ENCODE results near the gene PSMB10.

The PSMB10 gene

DNA sequence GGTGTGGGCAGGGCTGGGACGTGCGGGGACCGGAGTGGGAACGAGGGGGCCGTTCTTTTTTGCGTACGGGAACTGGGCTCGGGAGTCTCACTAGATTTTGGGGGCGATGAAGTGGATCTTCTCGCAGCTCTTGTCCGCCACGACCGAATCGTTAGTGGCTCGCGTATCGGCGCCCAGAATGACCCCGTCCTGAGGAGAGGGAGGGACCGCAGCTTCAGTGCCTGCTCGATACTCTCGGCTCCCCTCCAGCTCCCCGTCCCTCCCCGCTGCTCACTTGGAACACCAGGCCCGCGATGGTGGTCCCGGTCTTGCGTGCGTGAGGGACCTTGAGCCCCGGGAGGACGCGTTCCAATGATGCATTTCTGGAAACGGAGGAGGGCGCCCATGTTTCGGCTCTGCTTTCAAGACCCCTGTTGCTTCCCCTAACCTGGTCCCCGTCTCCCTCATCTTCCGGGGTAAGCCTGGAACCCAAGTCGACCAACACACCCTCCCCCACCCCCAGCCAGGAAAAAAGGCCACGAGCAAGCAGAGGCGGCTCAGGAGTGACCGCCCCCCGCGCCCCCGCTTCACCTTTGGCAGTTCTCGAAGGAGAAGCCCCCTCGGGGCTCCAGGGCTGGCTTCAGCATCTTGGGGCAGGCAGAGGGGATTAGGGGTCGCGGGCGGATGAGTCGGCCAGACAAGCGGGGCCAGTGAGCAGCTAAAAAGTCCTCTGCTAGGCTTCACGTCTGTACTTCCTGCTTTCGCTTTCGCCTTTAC lies at the start of gene PSMB10:
Gene PSMB10 (minus strand): TSS at position 727 of the 756 bp plus-strand sequence. CDS start 101 bp downstream, at position 626.
- TF ChIP-seq, protein P1, sequence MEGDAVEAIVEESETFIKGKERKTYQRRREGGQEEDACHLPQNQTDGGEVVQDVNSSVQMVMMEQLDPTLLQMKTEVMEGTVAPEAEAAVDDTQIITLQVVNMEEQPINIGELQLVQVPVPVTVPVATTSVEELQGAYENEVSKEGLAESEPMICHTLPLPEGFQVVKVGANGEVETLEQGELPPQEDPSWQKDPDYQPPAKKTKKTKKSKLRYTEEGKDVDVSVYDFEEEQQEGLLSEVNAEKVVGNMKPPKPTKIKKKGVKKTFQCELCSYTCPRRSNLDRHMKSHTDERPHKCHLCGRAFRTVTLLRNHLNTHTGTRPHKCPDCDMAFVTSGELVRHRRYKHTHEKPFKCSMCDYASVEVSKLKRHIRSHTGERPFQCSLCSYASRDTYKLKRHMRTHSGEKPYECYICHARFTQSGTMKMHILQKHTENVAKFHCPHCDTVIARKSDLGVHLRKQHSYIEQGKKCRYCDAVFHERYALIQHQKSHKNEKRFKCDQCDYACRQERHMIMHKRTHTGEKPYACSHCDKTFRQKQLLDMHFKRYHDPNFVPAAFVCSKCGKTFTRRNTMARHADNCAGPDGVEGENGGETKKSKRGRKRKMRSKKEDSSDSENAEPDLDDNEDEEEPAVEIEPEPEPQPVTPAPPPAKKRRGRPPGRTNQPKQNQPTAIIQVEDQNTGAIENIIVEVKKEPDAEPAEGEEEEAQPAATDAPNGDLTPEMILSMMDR (IDR thresholded peaks at IDR 0.05): no peak
- no peak for TF ChIP-seq ZFX (IDR thresholded peaks at IDR 0.05; ENCODE audit: borderline replicate concordance)
- H3K27ac ChIP-seq: peak within 1 kb of the TSS; percentile 81

DNA sequence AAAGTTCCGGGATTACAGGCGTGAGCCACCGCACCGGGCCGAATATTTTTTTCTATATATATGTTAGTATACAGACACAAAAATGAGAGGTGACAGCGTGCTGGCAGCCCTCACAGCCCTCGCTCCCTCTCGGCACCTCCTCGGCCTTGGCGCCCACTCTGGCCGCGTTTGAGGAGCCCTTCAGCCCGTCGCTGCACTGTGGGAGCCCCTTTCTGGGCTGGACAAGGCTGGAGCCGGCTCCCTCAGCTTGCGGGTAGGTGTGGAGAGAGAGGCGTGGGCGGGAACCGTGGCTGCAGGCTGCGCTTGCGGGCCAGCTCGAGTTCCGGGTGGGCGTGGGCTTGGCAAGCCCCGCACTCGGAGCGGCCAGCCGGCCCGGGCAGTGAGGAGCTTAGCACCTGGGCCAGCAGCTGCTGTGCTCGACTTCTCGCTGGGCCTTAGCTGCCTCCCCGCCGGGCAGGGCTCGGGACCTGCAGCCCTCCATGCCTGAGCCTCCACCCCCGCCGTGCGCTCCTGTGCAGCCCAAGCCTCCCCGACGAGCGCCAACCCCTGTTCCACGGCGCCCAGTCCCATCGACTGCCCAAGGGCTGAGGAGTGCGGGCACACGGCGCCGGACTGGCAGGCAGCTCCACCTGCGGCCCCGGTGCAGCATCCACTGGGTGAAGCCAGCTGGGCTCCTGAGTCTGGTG lies 45.5 kb upstream of the PSMB10 start:
- peak overlapping the region; percentile 69 for H3K27ac ChIP-seq
- TF ChIP-seq ZFX (IDR thresholded peaks at IDR 0.05; ENCODE audit: borderline replicate concordance): no peak
- TF ChIP-seq, protein P1 (IDR thresholded peaks at IDR 0.05): no peak

DNA sequence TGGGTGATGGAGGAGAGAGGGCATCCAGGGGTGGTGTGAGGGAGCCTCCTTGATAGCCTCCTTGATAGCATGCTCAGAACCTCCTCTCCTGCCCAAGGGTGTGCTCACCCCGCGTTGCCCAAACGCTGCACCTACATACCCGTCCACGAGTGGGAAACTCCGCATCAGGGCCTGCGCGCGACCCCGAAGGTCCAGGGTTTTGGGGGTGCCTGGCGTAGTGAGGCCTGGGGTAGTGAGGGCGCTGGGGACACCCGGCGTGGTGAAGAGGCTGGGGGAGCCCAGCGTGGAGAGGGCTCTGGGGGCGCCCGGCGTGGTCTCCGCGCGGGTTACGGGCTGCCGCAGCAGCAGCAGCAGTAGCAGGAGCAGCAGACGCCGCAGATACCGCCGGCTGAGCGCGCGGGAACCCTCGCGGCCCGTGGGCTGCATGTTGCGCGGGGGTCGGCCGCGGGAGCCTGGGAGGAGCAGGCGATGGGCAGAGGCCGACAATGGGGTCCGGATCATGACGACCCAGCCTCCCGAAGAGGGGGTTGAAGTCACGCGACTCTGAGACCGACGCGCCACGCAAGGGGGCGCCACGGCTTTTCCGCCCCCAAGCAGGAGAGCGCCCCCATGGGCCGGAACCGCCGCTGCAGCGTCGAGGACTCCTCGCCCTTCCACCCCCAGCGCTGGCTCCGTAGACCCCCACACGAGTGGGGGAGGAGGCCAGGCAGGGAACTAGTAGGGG lies 43.5 kb upstream of the PSMB10 start, which contains the start of gene DPEP3:
Gene DPEP3 (minus strand): TSS at position 545 of the 724 bp plus-strand sequence. CDS start 119 bp downstream, at position 426.
- H3K27ac ChIP-seq: no peak within 1 kb of the TSS
- TF ChIP-seq ZFX (IDR thresholded peaks at IDR 0.05; ENCODE audit: borderline replicate concordance): no peak
- TF ChIP-seq, protein P1 (IDR thresholded peaks at IDR 0.05): peak; percentile 80

DNA sequence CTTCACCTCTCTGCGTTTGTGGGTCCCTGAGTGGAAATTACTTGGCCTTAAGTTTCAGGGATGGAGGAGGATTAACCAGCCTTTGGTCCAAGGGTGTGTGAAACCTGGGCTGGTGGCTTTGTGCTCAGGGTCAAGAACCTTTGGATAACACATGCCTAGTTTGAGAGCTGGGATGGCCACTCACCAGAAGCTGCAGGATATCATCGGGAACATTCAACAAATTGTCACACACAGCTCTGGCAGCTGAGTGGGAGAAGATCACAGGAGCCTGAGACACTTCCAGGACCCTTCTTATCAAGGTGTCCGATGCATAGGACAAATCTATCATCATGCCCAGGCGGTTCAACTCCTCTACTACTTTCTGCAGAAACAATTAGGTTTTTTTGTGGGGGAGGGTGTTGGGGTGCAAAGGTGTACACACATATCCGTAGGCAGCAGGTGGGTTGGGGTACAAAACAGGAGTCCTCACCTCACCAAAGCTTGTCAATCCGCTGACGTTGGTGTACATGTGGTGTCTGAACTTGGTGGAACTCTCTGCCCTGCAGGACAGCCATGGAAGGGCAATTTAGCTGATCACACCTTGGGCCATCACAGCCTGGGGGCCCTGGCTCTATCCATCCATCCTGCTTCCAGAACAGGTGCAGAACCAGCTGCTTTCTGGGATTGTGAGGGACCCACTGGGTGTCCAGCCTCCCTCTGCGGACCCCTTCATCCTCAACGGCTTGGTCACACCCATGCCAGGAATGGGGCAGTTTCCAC lies 41.0 kb upstream of the PSMB10 start:
- H3K27ac ChIP-seq: no peak overlapping the region
- no peak for TF ChIP-seq ZFX (IDR thresholded peaks at IDR 0.05; ENCODE audit: borderline replicate concordance)
- TF ChIP-seq, protein P1 (IDR thresholded peaks at IDR 0.05): no peak

DNA sequence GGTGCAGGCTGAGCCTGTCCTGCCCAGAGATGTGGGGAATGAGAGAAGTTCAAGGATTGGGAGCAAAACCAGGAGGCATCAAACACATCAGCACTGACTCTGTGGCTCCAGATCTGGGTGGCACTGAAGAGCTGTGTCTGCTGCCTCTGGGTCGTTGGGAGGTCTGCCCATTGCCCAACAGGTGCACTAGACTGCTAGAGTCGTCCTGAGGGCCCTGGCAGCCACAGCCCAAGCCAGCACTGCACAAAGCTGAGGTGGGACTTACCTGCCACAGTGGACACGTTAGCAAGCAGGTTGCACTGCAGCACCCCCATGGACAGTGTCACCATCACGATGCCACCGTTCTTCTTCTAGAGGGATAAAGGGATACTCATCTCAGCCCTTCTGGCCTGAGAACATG lies 40.4 kb upstream of the PSMB10 start:
- no peak for TF ChIP-seq ZFX (IDR thresholded peaks at IDR 0.05; ENCODE audit: borderline replicate concordance)
- TF ChIP-seq, protein P1 (IDR thresholded peaks at IDR 0.05): no peak
- H3K27ac ChIP-seq: no peak overlapping the region

DNA sequence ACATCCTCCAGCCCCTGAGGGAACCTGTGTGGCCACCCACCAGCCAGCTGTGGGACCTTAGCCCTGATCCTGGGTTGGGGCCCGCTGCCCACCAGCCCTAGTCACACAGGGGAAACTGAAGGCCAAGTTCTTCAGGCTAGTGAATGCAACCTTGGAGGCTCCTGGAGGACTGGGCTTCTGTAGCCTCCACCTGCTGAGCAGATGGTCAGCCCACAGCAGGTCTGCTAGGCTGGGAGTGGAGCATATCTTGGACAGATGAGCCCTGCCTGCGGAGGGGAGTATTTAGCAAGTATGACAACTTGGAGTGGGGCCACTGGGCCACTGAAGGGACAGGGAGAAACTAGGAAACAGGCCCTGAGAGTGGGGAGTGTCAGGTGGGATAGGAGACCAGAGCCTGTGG lies 39.6 kb upstream of the PSMB10 start:
- TF ChIP-seq, protein P1 (IDR thresholded peaks at IDR 0.05): no peak
- no peak for TF ChIP-seq ZFX (IDR thresholded peaks at IDR 0.05; ENCODE audit: borderline replicate concordance)
- H3K27ac ChIP-seq: no peak overlapping the region
